CD14-positive monocyte (primary cell): ENCODE measurements around the gene CUX1. TPM values are rescaled to one million over a fixed set of nuclear protein-coding genes. Genes with fewer than 3 reads are reported as not detected.

Experiments
- DNase-seq, 3 donors: peaks; one replicate each; pipeline ENCODE4 v3.0.0-alpha.2; 2011 to 2022
- H2AFZ ChIP-seq: 2 replicates; pipeline ENCODE4 v1.6.0; 2012; ENCODE audit warnings: mild to moderate bottlenecking, low read depth, low read length, inconsistent platforms; ENCODE audit not compliant: insufficient read depth, poor library complexity, severe bottlenecking
- H3K27ac ChIP-seq, 2 donors: 1 replicate in 1 of 2; 2 replicates in 1 of 2; pipeline ENCODE4 v1.5.1; 2012 to 2013; ENCODE audit warnings: low read length in 2 of 2, control low read depth in 1 of 2, inconsistent platforms in 1 of 2, low read depth in 1 of 2, mild to moderate bottlenecking in 1 of 2
- H3K27me3 ChIP-seq, 2 donors: one replicate each; pipeline versions ENCODE4 v1.6.0 to v1.6.1; 2011 to 2013; ENCODE audit warnings: low read length in 2 of 2; ENCODE audit not compliant: control insufficient read depth in 2 of 2, insufficient read depth in 2 of 2
- H3K36me3 ChIP-seq, 2 donors: replicated peaks in 1 of 2; 1 replicate in 1 of 2; 2 replicates in 1 of 2; pipeline versions ENCODE4 v1.5.1 to v1.6.1; 2012 to 2013; ENCODE audit warnings: low read length in 2 of 2, control low read depth in 1 of 2, inconsistent platforms in 1 of 2, mild to moderate bottlenecking in 1 of 2; ENCODE audit not compliant: insufficient read depth in 2 of 2, control insufficient read depth in 1 of 2
- H3K4me1 ChIP-seq, 2 donors: 1 replicate in 1 of 2; 2 replicates in 1 of 2; pipeline versions ENCODE4 v1.5.1 to v1.6.1; 2012 to 2013; ENCODE audit warnings: low read length in 2 of 2, control low read depth in 1 of 2, inconsistent platforms in 1 of 2, mild to moderate bottlenecking in 1 of 2, moderate library complexity in 1 of 2; ENCODE audit not compliant: insufficient read depth in 2 of 2, control insufficient read depth in 1 of 2
- H3K4me2 ChIP-seq: replicated peaks from 2 replicates; pipeline ENCODE3; 2012; ENCODE audit warnings: low read length, moderate library complexity, mild to moderate bottlenecking; ENCODE audit not compliant: poor library complexity, severe bottlenecking; ENCODE audit errors: extremely low read depth
- H3K4me3 ChIP-seq, 3 experiments: fragments of 200-600 bp in 1 of 3; sonication (generic) in 1 of 3; replicated peaks in 1 of 3; 1 replicate in 2 of 3; 2 replicates in 1 of 3; pipeline ENCODE4 v1.5.1; 2011 to 2013; ENCODE audit warnings: low read length in 3 of 3, mild to moderate bottlenecking in 3 of 3, control low read depth in 2 of 3, low read depth in 2 of 3, inconsistent platforms in 1 of 3, moderate library complexity in 1 of 3
- H3K79me2 ChIP-seq: 2 replicates; pipeline ENCODE4 v1.6.0; 2012; ENCODE audit warnings: mild to moderate bottlenecking, control low read depth, inconsistent platforms, low read length, moderate library complexity; ENCODE audit not compliant: insufficient read depth
- H3K9ac ChIP-seq: 2 replicates; pipeline ENCODE4 v1.6.0; 2017; ENCODE audit warnings: low read length, mild to moderate bottlenecking; ENCODE audit not compliant: insufficient read depth, poor library complexity, severe bottlenecking
- H3K9me3 ChIP-seq, 2 donors: replicated peaks in 1 of 2; 1 replicate in 1 of 2; 2 replicates in 1 of 2; pipeline versions ENCODE4 v1.5.1 to v1.6.1; 2012 to 2013; ENCODE audit warnings: low read length in 2 of 2, control low read depth in 1 of 2; ENCODE audit not compliant: control insufficient read depth in 1 of 2, insufficient read depth in 1 of 2
- H4K20me1 ChIP-seq: 2 replicates; pipeline ENCODE4 v1.6.0; 2012; ENCODE audit warnings: mild to moderate bottlenecking, low read length, control low read depth, moderate library complexity; ENCODE audit not compliant: insufficient read depth
- H3K27ac Mint-ChIP-seq, 7 donors: one replicate each; pipeline ENCODE4 v1.8.0; 2020; ENCODE audit warnings: mild to moderate bottlenecking in 7 of 7, mixed read lengths in 7 of 7, moderate library complexity in 6 of 7, inconsistent platforms in 2 of 7
- H3K27me3 Mint-ChIP-seq, 3 donors: one replicate each; pipeline ENCODE4 v1.8.0; 2021 to 2022; ENCODE audit warnings: low read depth in 3 of 3, mild to moderate bottlenecking in 3 of 3, mixed read lengths in 3 of 3, moderate library complexity in 3 of 3, inconsistent platforms in 1 of 3
- H3K36me3 Mint-ChIP-seq, 2 donors: one replicate each; pipeline ENCODE4 v1.8.0; 2020; ENCODE audit warnings: mixed read lengths in 2 of 2, inconsistent platforms in 1 of 2, mild to moderate bottlenecking in 1 of 2
- H3K4me1 Mint-ChIP-seq: one replicate; pipeline ENCODE4 v1.8.0; 2020; ENCODE audit warnings: mild to moderate bottlenecking, mixed read lengths
- H3K4me3 Mint-ChIP-seq, 2 donors: one replicate each; pipeline ENCODE4 v1.8.0; 2020; ENCODE audit warnings: mild to moderate bottlenecking in 2 of 2, mixed read lengths in 2 of 2, moderate library complexity in 1 of 2
- H3K9me3 Mint-ChIP-seq, 7 donors: one replicate each; pipeline ENCODE4 v1.8.0; 2020 to 2022; ENCODE audit warnings: mixed read lengths in 7 of 7, mild to moderate bottlenecking in 6 of 7, moderate library complexity in 6 of 7, inconsistent platforms in 2 of 7
- CTCF ChIP-seq: fragments of 200-600 bp; IDR thresholded peaks from one replicate; pipeline ENCODE4 v1.8.0; 2022; ENCODE audit warnings: antibody characterized with exemption, mild to moderate bottlenecking
- WGBS: methylation state at CpG from one replicate; pipeline ENCODE4 v1.1.5; 2013; ENCODE audit warnings: missing lambda C conversion rate; ENCODE audit not compliant: insufficient coverage; 5-methylcytosine and 5-hydroxymethylcytosine counted together
- intact Hi-C, 2 donors: fragments of 100-400 bp; cut with micrococcal nuclease; formaldehyde crosslinking; loops; one replicate each; pipeline versions ENCODE4 v1.15.0 to v1.15.1; 2023
- polyA plus RNA-seq, 3 donors: library from polyadenylated mRNA; depleted of rRNA in 1 of 3; unstranded in 2 of 3; stranded (reverse) in 1 of 3; fragments of 300-500 nt in 2 of 3; fragments of >200 nt in 1 of 3; fragmentation: Illumina TruSeq in 2 of 3; gene quantifications; 1 replicate in 2 of 3; 2 replicates in 1 of 3; pipeline ENCODE4 v1.2.3, GENCODE V29; 2012 to 2021

CUX1 gene
- polyA plus RNA-seq, 3 donors, result 17.6 to 38.0 (median 28.0) TPM

GRCh38 chr7:102066476-102066875 is 249.1 kb downstream of the CUX1 start:
- H3K79me2 ChIP-seq, result peaks cover 58% of the 10 kb centered on the region
- H3K27ac Mint-ChIP-seq, result peak overlapping the region; percentile 64 to 99 (median 93)
- peaks cover 32% of the 10 kb centered on the region for H3K4me1 Mint-ChIP-seq
- peaks cover 28 to 31% of the 10 kb centered on the region in 2 donors for H3K4me1 ChIP-seq
- peaks cover 6% of the 10 kb centered on the region in 2 donors for H3K9me3 ChIP-seq
- H3K4me3 ChIP-seq, result no peak overlapping the region
- peaks cover 38% of the 10 kb centered on the region for H4K20me1 ChIP-seq
- peaks cover 0 to 11% (median 3%) of the 10 kb centered on the region in 7 donors for H3K9me3 Mint-ChIP-seq
- TF ChIP-seq CTCF, result no peak
- 91% methylated on average over 4 of the region's 9 CpGs for WGBS
- no peak overlapping the region for H3K9ac ChIP-seq
- DNase-seq, result no peak
- peaks cover 38 to 48% of the 10 kb centered on the region in 2 donors for H3K36me3 Mint-ChIP-seq
- no peak overlapping the region for H3K4me3 Mint-ChIP-seq
- no peak overlapping the region for H3K4me2 ChIP-seq
- H3K27me3 Mint-ChIP-seq, result no peaks in the 10 kb centered on the region
- H3K36me3 ChIP-seq, result peaks cover 30 to 42% of the 10 kb centered on the region in 2 donors
- H2AFZ ChIP-seq, result no peak overlapping the region
- H3K27ac ChIP-seq, result peak overlapping the region in 1 of 2 donors; percentile 88
- H3K27me3 ChIP-seq, result no peaks in the 10 kb centered on the region
- intact Hi-C loops, result loop anchor here in 1 of 2 donors (10.0 kb wide), 1 partner anchor 172 kb away; no protein-coding TSS in a partner anchor

- Mint-ChIP-seq H3K27me3 (no peaks in the 10 kb centered on the region), H3K9me3 (peaks cover 0 to 13% (median 3%) of the 10 kb centered on the region in 7 donors), H3K27ac (peak overlapping the region in 3 of 7 donors; percentile 1 to 69 (median 42)), H3K4me1 (peaks cover 17% of the 10 kb centered on the region), H3K4me3 (no peak overlapping the region), H3K36me3 (peaks cover 52 to 66% of the 10 kb centered on the region in 2 donors)
- WGBS, result 86% methylated on average over 8 of the region's 14 CpGs
- H3K4me3 ChIP-seq, result no peak overlapping the region
- H4K20me1 ChIP-seq, result peaks cover 23% of the 10 kb centered on the region
- DNase-seq, result no peak
- peaks cover 39% of the 10 kb centered on the region for H3K79me2 ChIP-seq
- TF ChIP-seq CTCF, result no peak
- H3K9me3 ChIP-seq, result peaks cover 10% of the 10 kb centered on the region in 2 donors
- peaks cover 14 to 15% of the 10 kb centered on the region in 2 donors for H3K4me1 ChIP-seq
- H3K27me3 ChIP-seq, result no peaks in the 10 kb centered on the region
- H3K27ac ChIP-seq, result peak overlapping the region in 1 of 2 donors; percentile 27
- no peak overlapping the region for H2AFZ ChIP-seq
- intact Hi-C loops, result loop anchor here in 1 of 2 donors (10.0 kb wide), 1 partner anchor 174 kb away; no protein-coding TSS in a partner anchor
- H3K4me2 ChIP-seq, result no peak overlapping the region
- peaks cover 37 to 63% of the 10 kb centered on the region in 2 donors for H3K36me3 ChIP-seq
- H3K9ac ChIP-seq, result no peak overlapping the region
Observed at GRCh38 chr7:102068846-102069245, 251.4 kb downstream of the CUX1 start.
